OCI-LY1 (cell line): ENCODE data around the gene SPACA7.

ENCODE experiments used
- H2AFZ ChIP-seq: fragments of 200-600 bp; sonication (generic), shearing (Covaris generic); 2 replicates; pipeline ENCODE4 v1.6.0; 2014; ENCODE audit warnings: antibody characterized with exemption, mild to moderate bottlenecking, low read length
- H3F3A ChIP-seq: fragments of 200-600 bp; sonication (generic), shearing (Covaris generic); 2 replicates; pipeline ENCODE4 v1.6.0; 2014; ENCODE audit warnings: mild to moderate bottlenecking, antibody characterized with exemption, low read length, moderate library complexity; ENCODE audit not compliant: insufficient read depth
- H3K27ac ChIP-seq: fragments of 200-600 bp; sonication (generic); 2 replicates; pipeline ENCODE4 v1.5.1; 2014; ENCODE audit warnings: low read length, mixed run types, mild to moderate bottlenecking, low read depth; ENCODE audit not compliant: poor library complexity, severe bottlenecking
- H3K27me3 ChIP-seq: fragments of 200-600 bp; sonication (generic); 2 replicates; pipeline ENCODE4 v1.6.0; 2014; ENCODE audit warnings: antibody characterized with exemption, mild to moderate bottlenecking, low read length, moderate library complexity; ENCODE audit not compliant: insufficient read depth
- H3K36me3 ChIP-seq: fragments of 200-600 bp; sonication (generic); 2 replicates; pipeline ENCODE4 v1.6.1; 2014; ENCODE audit warnings: mild to moderate bottlenecking, antibody characterized with exemption, low read length, moderate library complexity, mixed read lengths; ENCODE audit not compliant: insufficient read depth
- H3K4me1 ChIP-seq: fragments of 200-600 bp; sonication (generic); 2 replicates; pipeline ENCODE4 v1.5.1; 2014; ENCODE audit warnings: mild to moderate bottlenecking, low read length, moderate library complexity; ENCODE audit not compliant: insufficient read depth, severe bottlenecking
- H3K4me2 ChIP-seq: fragments of 200-600 bp; sonication (generic), shearing (Covaris generic); 2 replicates; pipeline ENCODE4 v1.6.1; 2014; ENCODE audit warnings: low read length
- H3K4me3 ChIP-seq: fragments of 200-600 bp; sonication (generic); 2 replicates; pipeline ENCODE4 v1.5.1; 2014; ENCODE audit warnings: low read length, low read depth, mild to moderate bottlenecking, mixed read lengths; ENCODE audit not compliant: poor library complexity, severe bottlenecking
- H3K79me2 ChIP-seq: fragments of 200-600 bp; shearing (Covaris generic); 2 replicates; pipeline ENCODE4 v1.6.1; 2016; ENCODE audit warnings: mixed run types, low read length, mixed read lengths; ENCODE audit not compliant: insufficient read depth
- H3K9ac ChIP-seq: fragments of 200-600 bp; sonication (generic), shearing (Covaris generic); 2 replicates; pipeline ENCODE4 v1.6.1; 2014; ENCODE audit warnings: mild to moderate bottlenecking, low read length, mixed read lengths
- H3K9me2 ChIP-seq: fragments of 200-600 bp; sonication (generic), shearing (Covaris generic); 2 replicates; pipeline ENCODE4 v1.6.1; 2014; ENCODE audit warnings: low read depth, mild to moderate bottlenecking, low read length, mixed read lengths
- H3K9me3 ChIP-seq: fragments of 200-600 bp; shearing (Covaris generic); 2 replicates; pipeline ENCODE4 v1.6.1; 2014; ENCODE audit warnings: low read length, mixed read lengths
- H4K20me1 ChIP-seq: fragments of 200-600 bp; sonication (generic), shearing (Covaris generic); 2 replicates; pipeline ENCODE4 v1.6.0; 2016; ENCODE audit warnings: mild to moderate bottlenecking, low read length; ENCODE audit not compliant: insufficient read depth
- CTCF ChIP-seq: fragments of 200-600 bp; sonication (generic), shearing (Covaris generic); IDR thresholded peaks from 2 replicates; pipeline ENCODE4 v1.5.1; 2017; ENCODE audit warnings: mild to moderate bottlenecking, antibody characterized with exemption, low read length, moderate library complexity, mixed read lengths
- EZH2 ChIP-seq: fragments of 200-600 bp; sonication (generic), shearing (Covaris generic); IDR thresholded peaks from 2 replicates; pipeline ENCODE4 v1.8.0; 2017; ENCODE audit warnings: borderline replicate concordance, mixed run types, mild to moderate bottlenecking, antibody characterized with exemption, low read length, moderate library complexity, mixed read lengths

The SPACA7 gene

GRCh38 chr13:112446347-112446861 is 70.2 kb downstream of the SPACA7 start:
- Histone ChIP-seq H4K20me1 (no peaks in the 10 kb centered on the region), H3K79me2 (no peaks in the 10 kb centered on the region), H3F3A (no peaks in the 10 kb centered on the region), H3K27ac (no peak overlapping the region), H3K4me3 (no peak overlapping the region), H2AFZ (no peak overlapping the region), H3K36me3 (no peaks in the 10 kb centered on the region), H3K4me1 (no peaks in the 10 kb centered on the region), H3K9ac (no peak overlapping the region), H3K4me2 (no peak overlapping the region), H3K9me3 (no peaks in the 10 kb centered on the region), H3K27me3 (no peaks in the 10 kb centered on the region; the same call in 1 of the 2 replicates), H3K9me2 (no peaks in the 10 kb centered on the region)
- TF ChIP-seq CTCF (no peak), EZH2 (no peak)

GRCh38 chr13:112446867-112447266 is 70.7 kb downstream of the SPACA7 start:
- no peak overlapping the region for H2AFZ ChIP-seq
- no peaks in the 10 kb centered on the region for H3K9me3 ChIP-seq
- no peaks in the 10 kb centered on the region for H3K4me1 ChIP-seq
- no peaks in the 10 kb centered on the region for H3F3A ChIP-seq
- no peaks in the 10 kb centered on the region; the same call in 1 of the 2 replicates for H3K27me3 ChIP-seq
- no peaks in the 10 kb centered on the region for H3K79me2 ChIP-seq
- no peak overlapping the region for H3K4me3 ChIP-seq
- H4K20me1 ChIP-seq: no peaks in the 10 kb centered on the region
- TF ChIP-seq CTCF (no peak), EZH2 (no peak)
- H3K27ac ChIP-seq: no peak overlapping the region
- H3K36me3 ChIP-seq: no peaks in the 10 kb centered on the region
- H3K9ac ChIP-seq: no peak overlapping the region
- no peaks in the 10 kb centered on the region for H3K9me2 ChIP-seq
- no peak overlapping the region for H3K4me2 ChIP-seq

- no peaks in the 10 kb centered on the region; the same call in 1 of the 2 replicates for H3K27me3 ChIP-seq
- no peaks in the 10 kb centered on the region for H3F3A ChIP-seq
- no peaks in the 10 kb centered on the region for H3K36me3 ChIP-seq
- H4K20me1 ChIP-seq: no peaks in the 10 kb centered on the region
- no peak overlapping the region for H3K27ac ChIP-seq
- H2AFZ ChIP-seq: no peak overlapping the region
- TF ChIP-seq CTCF (no peak), EZH2 (no peak)
- H3K4me1 ChIP-seq: no peaks in the 10 kb centered on the region
- no peak overlapping the region for H3K9ac ChIP-seq
- H3K9me2 ChIP-seq: no peaks in the 10 kb centered on the region
- no peak overlapping the region for H3K4me3 ChIP-seq
- H3K79me2 ChIP-seq: no peaks in the 10 kb centered on the region
- no peaks in the 10 kb centered on the region for H3K9me3 ChIP-seq
- no peak overlapping the region for H3K4me2 ChIP-seq
Measured at GRCh38 chr13:112447306-112447705, 71.2 kb downstream of the SPACA7 start.
